ENCODE measurements around the gene KDM8.
"Not testable (repeated sequence)": the region's sequence is repeated elsewhere in the genome, so short reads cannot be mapped to it uniquely, and the experiment has no call there.

Gene KDM8

DNA sequence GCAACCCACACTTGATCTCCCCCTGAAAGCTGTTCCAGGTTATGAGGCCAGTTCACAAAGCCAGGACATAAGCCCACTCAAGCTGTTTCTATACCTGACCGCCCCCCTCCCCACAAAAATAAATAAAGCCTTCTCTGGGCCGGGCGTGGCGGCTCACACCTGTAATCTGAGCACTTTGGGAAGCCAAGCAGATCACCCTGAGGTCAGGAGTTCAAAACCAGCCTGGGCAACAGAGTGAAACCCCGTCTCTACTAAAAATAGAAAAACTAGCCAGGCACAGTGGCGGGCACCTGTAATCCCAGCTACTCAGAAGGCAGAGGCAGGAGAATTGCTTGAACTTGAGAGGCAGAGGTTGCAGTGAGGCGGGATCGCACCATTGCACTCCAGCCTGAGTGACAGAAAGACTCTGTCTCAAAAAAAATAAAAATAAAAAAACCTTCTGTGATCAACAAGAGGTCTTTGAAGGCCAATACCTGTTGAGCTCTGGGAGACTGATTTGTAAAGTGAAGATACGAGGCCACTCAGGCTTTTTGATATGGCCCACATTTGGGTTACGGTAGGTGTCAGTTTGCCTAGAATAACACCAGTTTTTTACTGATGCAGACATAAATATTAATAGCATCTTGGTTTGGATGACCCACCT lies 2.2 kb downstream of the KDM8 start:
- Histone ChIP-seq H3K27ac (ENCODE audit: low read depth, low read length) (no peak overlapping the region), H3K56ac (ENCODE audit: low read length) (no peak overlapping the region), H2BK120ac (ENCODE audit: low read depth, low read length) (no peak overlapping the region), H3K79me1 (ENCODE audit: low read length) (no peaks in the 10 kb centered on the region), H3K36me3 (ENCODE audit: control insufficient read depth, insufficient read depth, low read length) (no peaks in the 10 kb centered on the region), H3K4me2 (ENCODE audit: low read length) (no peak overlapping the region), H2AK5ac (ENCODE audit: low read length) (no peak overlapping the region), H4K8ac (ENCODE audit: low read depth, low read length) (no peak overlapping the region), H3K79me2 (ENCODE audit: control insufficient read depth, insufficient read depth, low read length) (no peaks in the 10 kb centered on the region), H3K23ac (ENCODE audit: low read length) (no peak overlapping the region), H3K18ac (ENCODE audit: low read length) (no peak overlapping the region), H3K4me3 (ENCODE audit: low read length) (no peak overlapping the region), H3K4me1 (ENCODE audit: control insufficient read depth, low read depth, low read length) (peaks cover 4% of the 10 kb centered on the region), H2BK15ac (replicated peaks; ENCODE audit: low read depth) (no peak overlapping the region), H3K27me3 (ENCODE audit: insufficient read depth, low read length, poor library complexity) (no peaks in the 10 kb centered on the region), H3K9ac (ENCODE audit: low read length) (no peak overlapping the region), H4K5ac (ENCODE audit: low read length) (no peak overlapping the region), H2BK5ac (ENCODE audit: low read length) (no peak overlapping the region), H3K4ac (ENCODE audit: low read depth, low read length) (no peak overlapping the region)
- no peak for DNase-seq
- no CpG with 5 or more reads among the region's 10 CpGs for WGBS (ENCODE audit: extremely low coverage, insufficient coverage, low lambda C conversion rate)

DNA sequence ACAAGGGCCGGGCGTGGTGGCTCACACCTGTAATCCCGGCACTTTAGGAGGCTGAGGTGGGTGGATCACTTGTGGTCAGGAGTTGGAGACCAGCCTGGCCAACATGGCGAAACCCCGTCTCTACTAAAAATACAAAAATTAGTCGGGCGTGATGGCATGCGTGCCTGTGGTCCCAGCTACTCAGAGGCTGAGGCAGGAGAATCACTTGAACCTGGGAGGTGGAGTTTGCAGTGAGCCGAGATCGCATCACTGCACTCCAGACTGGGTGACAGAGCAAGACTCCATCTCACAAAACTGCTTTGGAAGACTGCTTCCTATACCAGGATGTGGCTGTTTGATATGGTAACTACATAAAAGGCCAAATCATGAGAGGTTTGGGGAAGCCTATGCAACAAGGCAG lies 3.8 kb downstream of the KDM8 start:
- H3K56ac ChIP-seq (ENCODE audit: low read length); H3K4me2 ChIP-seq (ENCODE audit: low read length); H4K5ac ChIP-seq (ENCODE audit: low read length); H3K79me2 ChIP-seq (ENCODE audit: control insufficient read depth, insufficient read depth, low read length); H3K18ac ChIP-seq (ENCODE audit: low read length); H3K4me3 ChIP-seq (ENCODE audit: low read length); H2BK15ac ChIP-seq (replicated peaks; ENCODE audit: low read depth); H2BK5ac ChIP-seq (ENCODE audit: low read length); H3K27ac ChIP-seq (ENCODE audit: low read depth, low read length); H3K4ac ChIP-seq (ENCODE audit: low read depth, low read length); H3K36me3 ChIP-seq (ENCODE audit: control insufficient read depth, insufficient read depth, low read length); H3K4me1 ChIP-seq (ENCODE audit: control insufficient read depth, low read depth, low read length); H4K8ac ChIP-seq (ENCODE audit: low read depth, low read length); H3K79me1 ChIP-seq (ENCODE audit: low read length); H3K23ac ChIP-seq (ENCODE audit: low read length); DNase-seq; H2BK120ac ChIP-seq (ENCODE audit: low read depth, low read length); H3K27me3 ChIP-seq (ENCODE audit: insufficient read depth, low read length, poor library complexity); H2AK5ac ChIP-seq (ENCODE audit: low read length); H3K9ac ChIP-seq (ENCODE audit: low read length): not testable (repeated sequence)
- WGBS (ENCODE audit: extremely low coverage, insufficient coverage, low lambda C conversion rate), result no CpG with 5 or more reads among the region's 10 CpGs

DNA sequence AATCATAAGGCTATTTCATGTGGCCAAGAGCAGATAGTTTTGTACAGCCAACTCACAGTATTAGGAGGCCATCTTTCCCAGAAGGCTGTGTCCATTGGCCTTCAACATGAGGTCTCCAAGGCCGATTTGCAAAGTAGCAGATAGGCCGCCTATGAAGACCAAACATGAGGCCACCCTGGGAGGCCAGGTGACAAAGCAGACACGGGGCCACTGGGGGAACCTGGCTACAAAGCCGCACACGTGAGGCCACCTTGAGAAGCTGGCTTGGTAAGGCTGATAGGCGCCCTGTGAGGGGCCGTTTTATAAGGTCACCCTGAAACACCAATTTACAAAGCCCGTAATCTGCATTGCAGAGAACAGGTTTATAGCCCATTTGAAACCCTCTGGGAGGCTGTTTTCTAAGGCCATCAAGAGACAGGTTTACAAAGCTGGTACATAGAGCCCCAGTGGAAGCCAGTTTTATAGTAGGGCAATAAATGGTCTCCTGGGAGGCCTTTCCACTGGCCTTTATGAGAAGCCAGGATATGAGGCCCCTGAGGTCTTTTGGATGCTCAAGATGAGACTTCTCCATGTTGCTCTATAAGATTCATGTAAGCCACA lies 4.9 kb downstream of the KDM8 start:
- Histone ChIP-seq H3K56ac (ENCODE audit: low read length) (no peak overlapping the region), H3K27ac (ENCODE audit: low read depth, low read length) (no peak overlapping the region), H3K79me1 (ENCODE audit: low read length) (no peaks in the 10 kb centered on the region), H4K5ac (ENCODE audit: low read length) (no peak overlapping the region), H3K36me3 (ENCODE audit: control insufficient read depth, insufficient read depth, low read length) (no peaks in the 10 kb centered on the region), H2BK5ac (ENCODE audit: low read length) (no peak overlapping the region), H4K8ac (ENCODE audit: low read depth, low read length) (no peak overlapping the region), H2BK120ac (ENCODE audit: low read depth, low read length) (no peak overlapping the region), H2BK15ac (replicated peaks; ENCODE audit: low read depth) (no peak overlapping the region), H2AK5ac (ENCODE audit: low read length) (no peak overlapping the region), H3K4me3 (ENCODE audit: low read length) (no peak overlapping the region), H3K79me2 (ENCODE audit: control insufficient read depth, insufficient read depth, low read length) (no peaks in the 10 kb centered on the region), H3K4ac (ENCODE audit: low read depth, low read length) (no peak overlapping the region), H3K9ac (ENCODE audit: low read length) (no peak overlapping the region), H3K4me2 (ENCODE audit: low read length) (no peak overlapping the region), H3K4me1 (ENCODE audit: control insufficient read depth, low read depth, low read length) (no peaks in the 10 kb centered on the region), H3K27me3 (ENCODE audit: insufficient read depth, low read length, poor library complexity) (no peaks in the 10 kb centered on the region), H3K18ac (ENCODE audit: low read length) (no peak overlapping the region), H3K23ac (ENCODE audit: low read length) (no peak overlapping the region)
- no CpG with 5 or more reads among the region's 8 CpGs for WGBS (ENCODE audit: extremely low coverage, insufficient coverage, low lambda C conversion rate)
- DNase-seq, result no peak

DNA sequence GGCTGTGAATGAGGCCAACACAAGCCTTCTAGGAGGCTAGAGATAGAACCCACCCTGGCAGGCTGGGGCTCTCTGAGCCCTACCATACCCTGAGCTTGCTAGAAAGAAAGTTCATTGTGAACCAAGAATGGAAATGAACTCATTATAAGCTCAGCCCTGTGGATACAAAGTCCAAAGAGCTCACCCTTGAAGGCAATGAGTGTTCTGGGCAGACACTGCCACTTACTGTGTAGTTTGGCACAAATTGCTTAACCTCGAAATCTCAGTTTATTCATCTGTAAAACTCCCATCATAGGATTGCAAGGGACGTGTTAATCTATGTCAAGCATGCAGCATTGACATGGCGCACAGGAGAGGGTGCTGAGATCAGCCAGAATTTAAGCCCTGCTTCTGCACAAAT lies 5.5 kb downstream of the KDM8 start:
- Histone ChIP-seq H4K5ac (ENCODE audit: low read length) (no peak overlapping the region), H3K4me2 (ENCODE audit: low read length) (no peak overlapping the region), H4K8ac (ENCODE audit: low read depth, low read length) (no peak overlapping the region), H3K9ac (ENCODE audit: low read length) (no peak overlapping the region), H2BK120ac (ENCODE audit: low read depth, low read length) (no peak overlapping the region), H3K23ac (ENCODE audit: low read length) (no peak overlapping the region), H2BK15ac (replicated peaks; ENCODE audit: low read depth) (no peak overlapping the region), H2AK5ac (ENCODE audit: low read length) (no peak overlapping the region), H3K56ac (ENCODE audit: low read length) (no peak overlapping the region), H3K4me1 (ENCODE audit: control insufficient read depth, low read depth, low read length) (no peaks in the 10 kb centered on the region), H3K27ac (ENCODE audit: low read depth, low read length) (no peak overlapping the region), H2BK5ac (ENCODE audit: low read length) (no peak overlapping the region), H3K27me3 (ENCODE audit: insufficient read depth, low read length, poor library complexity) (no peaks in the 10 kb centered on the region), H3K18ac (ENCODE audit: low read length) (no peak overlapping the region), H3K79me1 (ENCODE audit: low read length) (no peaks in the 10 kb centered on the region), H3K4ac (ENCODE audit: low read depth, low read length) (no peak overlapping the region), H3K36me3 (ENCODE audit: control insufficient read depth, insufficient read depth, low read length) (no peaks in the 10 kb centered on the region), H3K4me3 (ENCODE audit: low read length) (no peak overlapping the region), H3K79me2 (ENCODE audit: control insufficient read depth, insufficient read depth, low read length) (no peaks in the 10 kb centered on the region)
- no CpG with 5 or more reads among the region's 3 CpGs for WGBS (ENCODE audit: extremely low coverage, insufficient coverage, low lambda C conversion rate)
- no peak for DNase-seq

DNA sequence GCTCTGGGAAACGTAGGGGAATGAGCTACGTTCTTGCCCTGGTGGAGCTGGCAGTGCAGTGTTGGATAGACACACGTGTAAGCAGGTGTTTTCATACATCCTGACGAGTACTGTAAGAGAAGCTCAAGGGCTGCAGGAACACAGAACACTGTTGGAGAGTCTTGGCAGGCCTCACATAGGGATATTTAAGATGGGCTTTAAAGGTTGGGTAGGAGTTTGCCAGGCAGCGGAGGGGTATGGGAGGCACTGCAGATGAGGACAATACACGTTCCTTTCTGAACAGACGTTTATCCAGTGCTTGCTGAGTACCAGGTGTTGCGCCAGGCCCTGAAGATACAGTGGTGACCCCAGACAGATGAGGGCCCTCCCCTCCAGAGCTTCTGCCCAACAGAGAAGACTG lies 6.3 kb downstream of the KDM8 start:
- Histone ChIP-seq H4K5ac (ENCODE audit: low read length) (no peak overlapping the region), H2BK15ac (replicated peaks; ENCODE audit: low read depth) (no peak overlapping the region), H3K79me2 (ENCODE audit: control insufficient read depth, insufficient read depth, low read length) (no peaks in the 10 kb centered on the region), H3K4me1 (ENCODE audit: control insufficient read depth, low read depth, low read length) (no peaks in the 10 kb centered on the region), H3K27ac (ENCODE audit: low read depth, low read length) (no peak overlapping the region), H2BK120ac (ENCODE audit: low read depth, low read length) (no peak overlapping the region), H2AK5ac (ENCODE audit: low read length) (no peak overlapping the region), H3K4me2 (ENCODE audit: low read length) (no peak overlapping the region), H3K4ac (ENCODE audit: low read depth, low read length) (no peak overlapping the region), H3K36me3 (ENCODE audit: control insufficient read depth, insufficient read depth, low read length) (no peaks in the 10 kb centered on the region), H2BK5ac (ENCODE audit: low read length) (no peak overlapping the region), H3K9ac (ENCODE audit: low read length) (no peak overlapping the region), H3K18ac (ENCODE audit: low read length) (no peak overlapping the region), H3K79me1 (ENCODE audit: low read length) (no peaks in the 10 kb centered on the region), H4K8ac (ENCODE audit: low read depth, low read length) (no peak overlapping the region), H3K56ac (ENCODE audit: low read length) (no peak overlapping the region), H3K23ac (ENCODE audit: low read length) (no peak overlapping the region), H3K27me3 (ENCODE audit: insufficient read depth, low read length, poor library complexity) (no peaks in the 10 kb centered on the region), H3K4me3 (ENCODE audit: low read length) (no peak overlapping the region)
- WGBS (ENCODE audit: extremely low coverage, insufficient coverage, low lambda C conversion rate), result no CpG with 5 or more reads among the region's 8 CpGs
- DNase-seq, result no peak

DNA sequence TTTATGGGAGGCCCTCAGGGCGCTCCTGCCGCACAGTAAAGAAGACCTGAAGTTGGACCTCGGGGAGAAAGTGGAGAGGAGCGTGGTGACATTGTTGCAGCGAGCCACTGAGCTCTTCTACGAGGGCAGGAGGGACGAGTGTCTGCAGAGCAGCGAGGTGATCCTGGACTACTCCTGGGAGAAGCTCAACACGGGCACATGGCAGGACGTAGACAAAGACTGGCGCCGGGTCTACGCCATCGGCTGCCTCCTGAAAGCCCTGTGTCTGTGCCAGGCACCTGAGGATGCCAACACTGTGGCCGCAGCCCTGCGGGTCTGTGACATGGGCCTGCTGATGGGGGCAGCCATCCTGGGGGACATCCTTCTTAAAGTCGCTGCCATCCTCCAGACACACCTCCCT lies 6.8 kb downstream of the KDM8 start:
- Histone ChIP-seq H3K36me3 (ENCODE audit: control insufficient read depth, insufficient read depth, low read length) (peaks cover 3% of the 10 kb centered on the region), H3K18ac (ENCODE audit: low read length) (no peak overlapping the region), H2AK5ac (ENCODE audit: low read length) (no peak overlapping the region), H3K27ac (ENCODE audit: low read depth, low read length) (no peak overlapping the region), H3K79me2 (ENCODE audit: control insufficient read depth, insufficient read depth, low read length) (no peaks in the 10 kb centered on the region), H2BK15ac (replicated peaks; ENCODE audit: low read depth) (no peak overlapping the region), H2BK5ac (ENCODE audit: low read length) (no peak overlapping the region), H3K27me3 (ENCODE audit: insufficient read depth, low read length, poor library complexity) (no peaks in the 10 kb centered on the region), H4K8ac (ENCODE audit: low read depth, low read length) (no peak overlapping the region), H3K4me1 (ENCODE audit: control insufficient read depth, low read depth, low read length) (no peaks in the 10 kb centered on the region), H4K5ac (ENCODE audit: low read length) (no peak overlapping the region), H3K56ac (ENCODE audit: low read length) (no peak overlapping the region), H3K4me3 (ENCODE audit: low read length) (no peak overlapping the region), H3K4ac (ENCODE audit: low read depth, low read length) (no peak overlapping the region), H3K9ac (ENCODE audit: low read length) (no peak overlapping the region), H3K79me1 (ENCODE audit: low read length) (no peaks in the 10 kb centered on the region), H3K23ac (ENCODE audit: low read length) (no peak overlapping the region), H3K4me2 (ENCODE audit: low read length) (no peak overlapping the region), H2BK120ac (ENCODE audit: low read depth, low read length) (no peak overlapping the region)
- DNase-seq, result no peak
- WGBS (ENCODE audit: extremely low coverage, insufficient coverage, low lambda C conversion rate), result no CpG with 5 or more reads among the region's 17 CpGs
